Skin epidermis (tissue), 12 donors: ENCODE results near the gene TBC1D1.

ENCODE experiments used
- H3K27ac ChIP-seq, 21 experiments: fragments of 200-600 bp; sonication (generic) in 11 of 21; one replicate each; pipeline ENCODE4 v1.5.0; 2020; ENCODE audit warnings: mild to moderate bottlenecking in 3 of 21, inconsistent platforms in 2 of 21, moderate library complexity in 2 of 21
- H3K4me3 ChIP-seq, 7 experiments: fragments of 200-600 bp; sonication (generic) in 2 of 7; one replicate each; pipeline ENCODE4 v1.5.0; 2020; ENCODE audit warnings: inconsistent platforms in 2 of 7, mild to moderate bottlenecking in 2 of 7, moderate library complexity in 1 of 7

TBC1D1 gene

GRCh38 chr4:38084877-38085711, 194.2 kb downstream of the TBC1D1 start:
- H3K4me3 ChIP-seq, result no peak overlapping the region
- peak overlapping the region in 1 of 21 experiments; percentile 7 for H3K27ac ChIP-seq

- no peak overlapping the region for H3K4me3 ChIP-seq
- H3K27ac ChIP-seq, result peak overlapping the region in 1 of 21 experiments; percentile 4
Observed at GRCh38 chr4:38085751-38086150, 194.9 kb downstream of the TBC1D1 start.

- H3K27ac ChIP-seq, result peak overlapping the region in 1 of 21 experiments; percentile 4
- H3K4me3 ChIP-seq, result no peak overlapping the region
Observed at GRCh38 chr4:38086151-38086848, 195.4 kb downstream of the TBC1D1 start.

- H3K27ac ChIP-seq, result no peak overlapping the region
- no peak overlapping the region for H3K4me3 ChIP-seq
Observed at GRCh38 chr4:38086849-38087226, 196.0 kb downstream of the TBC1D1 start.

GRCh38 chr4:38088321-38088720, 197.4 kb downstream of the TBC1D1 start:
- H3K27ac ChIP-seq, result no peak overlapping the region
- H3K4me3 ChIP-seq, result no peak overlapping the region

- Histone ChIP-seq H3K4me3 (no peak overlapping the region), H3K27ac (no peak overlapping the region)
Observed at GRCh38 chr4:38089961-38090360, 199.1 kb downstream of the TBC1D1 start.

- H3K4me3 ChIP-seq, result no peak overlapping the region
- H3K27ac ChIP-seq, result no peak overlapping the region
Observed at GRCh38 chr4:38090455-38091246, 199.8 kb downstream of the TBC1D1 start.

GRCh38 chr4:38091636-38092035, 200.8 kb downstream of the TBC1D1 start:
- Histone ChIP-seq H3K27ac (no peak overlapping the region), H3K4me3 (no peak overlapping the region)

- no peak overlapping the region for H3K27ac ChIP-seq
Observed at GRCh38 chr4:38092701-38093100, 201.8 kb downstream of the TBC1D1 start.

GRCh38 chr4:38094419-38094818, 203.5 kb downstream of the TBC1D1 start:
- Histone ChIP-seq H3K27ac (no peak overlapping the region), H3K4me3 (no peak overlapping the region)

More at GRCh38 chr4:38092701-38093100, 201.8 kb downstream of the TBC1D1 start:
- H3K4me3 ChIP-seq, result no peak overlapping the region

GRCh38 chr4:38095691-38096090, 204.8 kb downstream of the TBC1D1 start:
- Histone ChIP-seq H3K4me3 (no peak overlapping the region), H3K27ac (no peak overlapping the region)

GRCh38 chr4:38097818-38098217, 206.9 kb downstream of the TBC1D1 start:
- H3K4me3 ChIP-seq, result no peak overlapping the region

GRCh38 chr4:38099020-38099600, 208.2 kb downstream of the TBC1D1 start:
- H3K4me3 ChIP-seq, result no peak overlapping the region
- H3K27ac ChIP-seq, result peak overlapping the region in 8 of 21 experiments; percentile 30 to 63 (median 52)

More at GRCh38 chr4:38097818-38098217, 206.9 kb downstream of the TBC1D1 start:
- no peak overlapping the region for H3K27ac ChIP-seq

- H3K4me3 ChIP-seq, result no peak overlapping the region
- H3K27ac ChIP-seq, result peak overlapping the region in 12 of 21 experiments; percentile 1 to 63 (median 49)
Observed at GRCh38 chr4:38099908-38100407, 209.1 kb downstream of the TBC1D1 start.

- peak overlapping the region in 14 of 21 experiments; percentile 15 to 68 (median 47) for H3K27ac ChIP-seq
- H3K4me3 ChIP-seq, result no peak overlapping the region
Observed at GRCh38 chr4:38100474-38101255, 209.8 kb downstream of the TBC1D1 start.

- H3K27ac ChIP-seq, result peak overlapping the region in 5 of 21 experiments; percentile 33 to 55 (median 43)
- no peak overlapping the region for H3K4me3 ChIP-seq
Observed at GRCh38 chr4:38101563-38101962, 210.7 kb downstream of the TBC1D1 start.

- peak overlapping the region in 1 of 21 experiments; percentile 15 for H3K27ac ChIP-seq
Observed at GRCh38 chr4:38102957-38103588, 212.2 kb downstream of the TBC1D1 start.

More at GRCh38 chr4:38102957-38103588, 212.2 kb downstream of the TBC1D1 start:
- no peak overlapping the region for H3K4me3 ChIP-seq
